ENCODE data around the gene TM6SF1.
"Not testable (repeated sequence)": the region's sequence is repeated elsewhere in the genome, so short reads cannot be mapped to it uniquely, and the experiment has no call there.

The TM6SF1 gene

DNA sequence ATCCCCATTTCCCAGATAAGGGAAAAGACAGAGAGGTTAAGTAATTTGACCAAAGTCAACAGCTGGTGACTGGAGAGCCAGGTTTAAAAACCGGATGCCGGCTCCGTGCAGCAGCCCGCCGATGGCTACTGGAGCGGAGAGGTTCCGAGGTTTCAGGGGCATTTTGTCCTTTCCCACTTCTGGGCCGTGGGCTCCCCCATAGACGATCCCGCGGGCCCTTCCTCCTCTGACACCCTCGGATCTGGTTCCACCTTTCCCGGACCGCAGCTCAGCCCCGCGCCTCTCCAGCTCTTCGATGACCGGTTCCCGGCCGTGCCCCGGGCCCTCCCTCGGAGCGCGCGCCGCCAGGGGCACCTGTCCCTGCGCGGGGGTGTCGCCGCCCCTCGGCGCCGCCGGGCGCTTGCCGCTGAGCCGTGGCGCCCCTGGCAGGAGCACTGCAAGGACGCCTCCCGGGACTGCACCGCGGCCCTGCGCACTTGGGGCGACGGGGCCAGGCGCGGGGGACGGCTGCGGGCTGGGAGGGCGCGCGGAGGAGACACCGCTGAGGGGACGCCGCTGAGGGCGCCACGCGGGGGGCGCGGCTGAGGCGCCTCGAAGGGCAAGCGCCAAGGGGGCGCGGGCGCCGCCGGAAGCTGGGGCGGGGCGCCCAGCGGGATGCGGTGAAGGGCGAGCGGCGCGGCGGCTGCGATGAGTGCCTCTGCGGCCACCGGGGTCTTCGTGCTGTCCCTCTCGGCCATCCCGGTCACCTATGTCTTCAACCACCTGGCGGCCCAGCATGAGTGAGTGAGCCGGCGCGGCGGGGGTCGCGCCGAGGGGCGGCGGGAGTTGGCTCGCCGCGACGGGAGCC lies at the start of gene TM6SF1:
Gene TM6SF1, plus strand, starts transcription at position 652 of the 847 bp plus-strand sequence. Its CDS starts 36 bp downstream, at position 688.
- DNase-seq, result peak; percentile 19

- DNase-seq, result no peak
Observed at GRCh38 chr15:83057696-83058376, 49.6 kb upstream of the TM6SF1 start.

GRCh38 chr15:83061680-83062079 lies 45.8 kb upstream of the TM6SF1 start:
- no peak for DNase-seq

GRCh38 chr15:83062768-83063180 lies 44.7 kb upstream of the TM6SF1 start:
- no peak for DNase-seq

DNA sequence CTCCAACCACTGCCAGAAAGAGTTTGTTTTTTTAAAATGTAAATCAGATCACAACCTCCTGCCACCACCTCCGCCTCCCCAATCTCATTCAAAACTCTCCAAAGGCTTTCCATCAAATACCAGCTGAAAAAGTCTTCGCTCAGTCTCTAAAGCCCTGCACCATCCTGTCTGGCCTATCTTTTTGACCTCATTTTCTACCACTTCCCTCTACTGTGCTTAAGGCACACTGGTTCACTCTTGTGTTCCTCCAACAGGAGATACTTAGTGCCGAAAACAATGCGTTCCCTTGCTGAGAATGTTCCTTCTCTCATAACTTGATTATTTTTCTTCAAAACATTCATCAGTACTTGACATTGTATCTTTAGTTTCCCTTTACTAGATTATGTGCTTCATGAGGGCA lies 43.9 kb upstream of the TM6SF1 start:
- DNase-seq, result no peak

DNA sequence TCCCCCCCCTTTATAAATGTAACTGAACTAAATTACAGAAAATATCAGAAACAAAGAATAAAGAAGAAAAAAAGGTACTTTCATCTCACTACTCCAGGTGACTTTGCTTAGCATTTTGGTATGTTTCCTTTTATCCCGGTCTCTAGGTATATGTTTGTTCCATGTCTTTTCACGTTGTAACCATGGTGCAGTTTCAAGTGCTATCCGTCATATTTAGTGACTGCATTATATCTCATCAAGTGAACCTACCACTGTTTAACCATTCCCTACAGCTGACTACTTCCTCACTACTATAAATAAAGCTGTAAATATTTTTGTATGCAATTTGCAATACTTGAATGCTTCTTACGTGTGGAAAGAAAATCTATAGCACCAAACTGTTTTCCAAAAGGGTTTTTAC lies 42.6 kb upstream of the TM6SF1 start:
- DNase-seq, result no peak

GRCh38 chr15:83065431-83065830 lies 42.0 kb upstream of the TM6SF1 start:
- DNase-seq, result no peak

DNA sequence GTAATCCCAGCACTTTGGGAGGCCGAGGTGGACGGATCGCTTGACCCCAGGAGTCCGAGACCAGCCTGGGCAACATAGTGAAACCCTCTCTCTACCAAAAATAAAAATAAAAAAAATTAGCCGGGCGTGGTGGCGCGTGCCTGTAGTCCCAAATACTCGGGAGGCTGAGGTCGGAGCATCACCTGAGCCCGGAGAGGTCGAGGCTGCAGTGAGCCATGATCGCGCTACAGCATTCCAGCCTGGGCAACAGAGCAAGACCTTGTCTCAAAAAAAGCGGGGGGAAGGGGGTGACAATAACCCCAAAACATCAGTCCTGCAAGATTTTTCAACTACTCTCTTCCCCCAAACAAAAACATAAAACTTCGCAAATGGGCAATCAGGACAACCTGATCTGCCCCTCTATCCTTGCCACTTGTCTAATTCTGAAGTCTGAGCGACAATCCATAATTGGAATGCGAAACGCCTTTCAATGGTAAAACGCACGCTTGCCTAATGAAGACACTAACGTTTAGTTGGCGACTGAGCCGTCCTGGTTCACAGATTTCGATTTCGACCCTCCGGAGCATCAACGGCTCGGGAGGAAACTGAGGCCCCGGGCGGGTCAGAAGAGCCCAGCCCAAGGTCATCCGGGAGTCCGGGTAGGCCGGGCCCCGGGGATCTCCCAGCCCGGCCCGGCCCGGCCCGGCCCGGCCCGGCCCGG lies 41.3 kb upstream of the TM6SF1 start:
- no peak for DNase-seq

GRCh38 chr15:83066734-83067637 lies 40.5 kb upstream of the TM6SF1 start, which contains the start of gene BTBD1:
BTBD1 (minus strand) TSS chr15:83067252; CDS start chr15:83067151, 101 bp downstream.
- DNase-seq, result peak; percentile 83

GRCh38 chr15:83067638-83067962 lies 39.8 kb upstream of the TM6SF1 start:
- no peak for DNase-seq

GRCh38 chr15:83068054-83068453 lies 39.4 kb upstream of the TM6SF1 start:
- no peak for DNase-seq

GRCh38 chr15:83069211-83069642 lies 38.2 kb upstream of the TM6SF1 start:
- peak; percentile 31 for DNase-seq

GRCh38 chr15:83077491-83078230 lies 29.8 kb upstream of the TM6SF1 start:
- DNase-seq, result no peak

- DNase-seq, result no peak
Observed at GRCh38 chr15:83078712-83079111, 28.7 kb upstream of the TM6SF1 start.

DNA sequence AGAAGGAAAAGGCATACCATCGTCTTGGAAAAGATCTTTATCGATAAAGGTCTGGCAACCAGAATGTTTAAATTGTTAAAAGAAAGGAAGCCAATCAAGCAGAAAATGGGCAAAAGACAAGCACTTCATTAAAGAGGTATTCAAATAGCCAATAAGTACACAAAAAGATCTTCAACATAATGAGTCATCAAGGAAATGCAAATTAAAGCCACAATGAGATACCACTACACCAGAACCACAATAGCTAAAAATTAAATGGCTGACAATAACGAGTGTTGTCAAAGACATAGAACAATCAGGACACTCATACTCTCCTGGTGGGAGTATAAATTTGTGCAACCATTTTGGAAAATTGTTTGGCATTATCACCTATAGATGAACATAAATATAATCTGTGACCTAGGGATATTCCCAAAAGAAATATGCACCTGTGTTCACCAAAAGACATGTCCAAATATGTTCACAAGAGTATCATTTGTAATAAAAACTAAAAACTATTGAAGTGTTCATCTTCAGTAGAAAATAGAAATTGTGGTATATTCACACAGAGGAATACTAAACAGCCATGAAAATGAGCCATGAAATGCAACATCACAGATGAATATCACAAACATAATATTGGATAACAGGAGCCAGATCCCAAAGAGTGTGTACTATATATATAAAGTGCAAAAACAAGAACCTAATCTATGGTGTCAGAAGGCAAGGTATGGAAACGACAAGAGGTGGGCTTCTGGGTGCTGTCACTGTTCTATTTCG lies 26.0 kb upstream of the TM6SF1 start:
- no peak for DNase-seq

DNA sequence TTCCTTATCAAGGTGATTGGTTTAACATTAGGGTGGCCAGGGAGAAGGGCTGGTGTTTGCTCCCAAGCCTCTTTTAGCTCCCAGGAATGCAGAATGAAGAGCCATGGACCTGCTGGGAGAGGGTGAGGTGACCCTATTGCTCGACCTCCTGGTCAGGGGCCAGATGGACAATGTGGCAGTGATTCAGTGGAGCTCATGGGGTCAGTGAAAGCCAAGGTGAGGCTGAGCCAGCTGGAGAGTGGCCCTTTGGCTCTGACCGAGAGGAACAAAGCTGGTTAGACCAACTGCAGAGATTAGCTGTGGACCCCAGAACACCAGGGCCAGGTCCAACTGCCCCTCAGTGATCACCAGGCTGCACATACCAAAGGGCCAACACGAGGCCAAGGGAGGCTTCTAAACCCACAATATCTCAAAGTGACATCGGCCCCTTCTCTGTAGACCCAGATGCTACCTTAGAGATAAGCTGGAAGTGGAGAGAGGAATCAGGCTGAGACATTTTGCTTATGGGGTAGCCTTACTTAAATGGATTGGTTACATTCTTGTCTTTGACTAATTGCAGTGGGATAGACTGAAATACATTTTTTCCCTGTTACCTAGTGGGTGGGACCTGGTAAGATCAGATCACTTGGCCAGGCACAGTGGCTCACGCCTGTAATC lies 24.6 kb upstream of the TM6SF1 start:
- no peak for DNase-seq

GRCh38 chr15:83085461-83085860 lies 22.0 kb upstream of the TM6SF1 start:
- not testable (repeated sequence) for DNase-seq

DNA sequence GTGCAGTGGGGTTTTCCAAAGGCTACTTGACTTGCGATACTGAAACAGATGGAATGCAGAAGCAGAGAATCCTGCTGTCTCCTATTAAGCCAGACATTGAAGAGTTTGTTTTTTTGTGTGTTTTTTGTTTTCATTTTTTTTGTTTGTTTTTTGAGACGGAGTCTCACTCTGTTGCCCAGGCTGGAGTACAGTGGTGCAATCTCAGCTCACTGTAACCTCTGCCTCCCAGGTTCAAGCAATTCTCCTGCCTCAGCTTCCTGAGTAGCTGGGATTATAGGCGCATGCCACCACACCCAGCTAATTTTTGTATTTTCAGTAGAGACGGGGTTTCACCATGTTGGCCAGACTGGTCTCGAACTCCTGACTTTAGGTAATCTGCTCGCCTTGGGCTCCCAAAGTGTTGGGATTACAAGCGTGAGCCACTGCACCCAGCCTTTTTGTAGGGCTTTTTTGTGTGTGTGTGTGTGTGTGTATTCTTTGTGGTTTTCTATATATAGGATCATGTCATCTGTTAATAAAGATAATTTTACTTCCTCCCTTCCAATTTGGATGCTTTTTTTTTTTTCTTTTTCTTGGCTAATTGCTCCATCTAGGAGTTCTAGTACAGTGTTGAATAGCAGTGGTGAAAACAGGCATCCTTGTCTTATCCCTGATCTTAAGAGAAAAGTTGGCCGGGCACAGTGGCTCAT lies 21.4 kb upstream of the TM6SF1 start:
- not testable (repeated sequence) for DNase-seq

DNA sequence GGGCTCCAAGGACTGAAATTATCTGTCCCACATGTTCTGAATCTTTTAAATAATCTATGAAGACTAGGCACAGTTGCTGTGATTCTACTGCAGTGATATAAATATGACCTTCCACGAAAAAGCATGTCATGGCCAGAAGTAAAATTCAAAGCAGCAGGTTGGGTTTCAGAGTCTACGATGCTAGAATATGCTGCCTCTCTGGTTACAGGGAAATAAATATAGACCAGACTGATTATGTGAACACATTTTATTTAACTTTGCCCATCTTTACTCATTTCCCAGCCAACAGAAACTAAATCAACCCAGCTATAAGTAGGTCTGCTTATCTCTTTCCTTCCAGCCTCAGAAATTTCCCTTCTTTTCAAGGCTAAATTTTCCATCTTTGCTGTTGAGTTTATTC lies 19.9 kb upstream of the TM6SF1 start:
- DNase-seq, result no peak

- no peak for DNase-seq
Observed at GRCh38 chr15:83088876-83089275, 18.6 kb upstream of the TM6SF1 start.

Measured in activated CD8-positive, alpha-beta memory T cell treated with anti-CD3 and anti-CD28 coated beads, Interleukin-2, amount 50 U/mL, for 4 hours (primary cell).